Esophagus muscularis mucosa (tissue), 4 donors: Measurements from ENCODE around the gene SMIM31. TPM values are rescaled to one million over a fixed set of nuclear protein-coding genes. Genes with fewer than 3 reads are reported as not detected.

Experiments used
- DNase-seq: peaks from one replicate; pipeline ENCODE4 v3.0.0-alpha.2; 2017; ENCODE audit errors: extremely low spot score
- H3K27ac ChIP-seq, 4 donors: fragments of 200-600 bp; sonication (generic); replicated peaks in 1 of 4; 1 replicate in 3 of 4; 2 replicates in 1 of 4; pipeline ENCODE4 v1.5.1; 2016 to 2019; ENCODE audit warnings: mild to moderate bottlenecking in 1 of 4
- H3K27me3 ChIP-seq, 4 donors: fragments of 200-600 bp; sonication (generic); one replicate each; pipeline versions ENCODE4 v1.5.1 to v1.6.0; 2016 to 2019
- H3K36me3 ChIP-seq, 4 donors: fragments of 200-600 bp; sonication (generic); one replicate each; pipeline ENCODE4 v1.5.1; 2016 to 2019
- H3K4me1 ChIP-seq, 4 donors: fragments of 200-600 bp; sonication (generic); one replicate each; pipeline ENCODE4 v1.5.1; 2016 to 2019
- H3K4me3 ChIP-seq, 4 donors: fragments of 200-600 bp; sonication (generic); 1 replicate in 2 of 4; 2 replicates in 2 of 4; pipeline ENCODE4 v1.5.1; 2016 to 2019; ENCODE audit warnings: mild to moderate bottlenecking in 4 of 4, moderate library complexity in 1 of 4
- H3K9me3 ChIP-seq, 4 donors: fragments of 200-600 bp; sonication (generic); 1 replicate in 3 of 4; 2 replicates in 1 of 4; pipeline ENCODE4 v1.5.1; 2016 to 2019
- CTCF ChIP-seq, 3 experiments: fragments of 200-600 bp in 2 of 3; fragments of 450-650 bp in 1 of 3; sonication (generic) in 2 of 3; IDR thresholded peaks; one replicate each; pipeline ENCODE4 v1.5.1; 2017 to 2019; ENCODE audit warnings: antibody characterized with exemption in 3 of 3, mild to moderate bottlenecking in 2 of 3, moderate library complexity in 1 of 3
- EP300 ChIP-seq: sonication (generic); formaldehyde crosslinking; IDR thresholded peaks from one replicate; pipeline ENCODE4 v1.6.1; 2017; ENCODE audit warnings: antibody characterized with exemption
- POLR2A ChIP-seq: fragments of 450-650 bp; IDR thresholded peaks from one replicate; pipeline ENCODE4 v1.6.1; 2017; ENCODE audit warnings: antibody characterized with exemption, moderate library complexity, mild to moderate bottlenecking, low read depth
- POLR2AphosphoS5 ChIP-seq, 2 donors: sonication (generic); formaldehyde crosslinking; IDR thresholded peaks; one replicate each; pipeline ENCODE4 v1.6.1; 2017; ENCODE audit warnings: antibody characterized with exemption in 2 of 2
- WGBS: methylation state at CpG from one replicate; pipeline ENCODE4 v1.1.5; 2018; 5-methylcytosine and 5-hydroxymethylcytosine counted together
- intact Hi-C: fragments of 100-400 bp; cut with DNase I; formaldehyde crosslinking; loops from one replicate; pipeline ENCODE4 v1.15.1; 2023
- total RNA-seq, 4 donors: library from RNA; depleted of rRNA; stranded (reverse); fragments of >200 nt; gene quantifications; one replicate each; pipeline versions ENCODE4 v1.1.0 to v1.2.1, GENCODE V29; 2016

SMIM31 gene
- total RNA-seq, 4 donors from 2014 or later: not detected

- H3K4me3 ChIP-seq: no peak overlapping the region
- peaks cover 0 to 3% (median 0%) of the 10 kb centered on the region in 4 donors for H3K27me3 ChIP-seq
- no peaks in the 10 kb centered on the region for H3K9me3 ChIP-seq
- intact Hi-C loops: loop anchor here (10.0 kb wide), 1 partner anchor 324 kb away; no protein-coding TSS in a partner anchor
- TF ChIP-seq CTCF (IDR thresholded peaks at IDR 0.05): no peak
- TF ChIP-seq POLR2A: no peak
- TF ChIP-seq POLR2AphosphoS5 (IDR thresholded peaks at IDR 0.05): no peak
- TF ChIP-seq EP300: no peak
- no peaks in the 10 kb centered on the region for H3K36me3 ChIP-seq
- WGBS: 78% methylated on average over 5 of the region's 5 CpGs
- no peak for DNase-seq
- H3K27ac ChIP-seq: no peak overlapping the region
- H3K4me1 ChIP-seq: no peaks in the 10 kb centered on the region
These were observed 17.2 kb downstream of the SMIM31 start for GRCh38 chr4:164771088-164771487.

- DNase-seq: no peak
- Histone ChIP-seq H3K4me1 (no peaks in the 10 kb centered on the region), H3K4me3 (no peak overlapping the region), H3K9me3 (no peaks in the 10 kb centered on the region), H3K36me3 (no peaks in the 10 kb centered on the region), H3K27me3 (no peaks in the 10 kb centered on the region), H3K27ac (no peak overlapping the region)
- WGBS: 81% methylated on average over 7 of the region's 7 CpGs
- TF ChIP-seq POLR2A (no peak), POLR2AphosphoS5 (IDR thresholded peaks at IDR 0.05) (no peak), CTCF (IDR thresholded peaks at IDR 0.05) (no peak), EP300 (no peak)
- intact Hi-C loops: loop anchor here (10.0 kb wide), 1 partner anchor 323 kb away; no protein-coding TSS in a partner anchor
These were observed 18.1 kb downstream of the SMIM31 start for GRCh38 chr4:164772076-164772475.

- Histone ChIP-seq H3K27ac (no peak overlapping the region), H3K36me3 (no peaks in the 10 kb centered on the region), H3K4me3 (no peak overlapping the region), H3K4me1 (no peaks in the 10 kb centered on the region), H3K9me3 (no peaks in the 10 kb centered on the region), H3K27me3 (no peaks in the 10 kb centered on the region)
- no peak for DNase-seq
- TF ChIP-seq CTCF (IDR thresholded peaks at IDR 0.05): no peak
- no peak for TF ChIP-seq POLR2AphosphoS5 (IDR thresholded peaks at IDR 0.05)
- TF ChIP-seq POLR2A: no peak
- no peak for TF ChIP-seq EP300
- intact Hi-C loops: loop anchor here (10.0 kb wide), 1 partner anchor 316 kb away; no protein-coding TSS in a partner anchor
- 90% methylated on average over 7 of the region's 7 CpGs for WGBS
These were observed 25.1 kb downstream of the SMIM31 start for GRCh38 chr4:164779080-164779479.

- Histone ChIP-seq H3K4me3 (no peak overlapping the region), H3K36me3 (no peaks in the 10 kb centered on the region), H3K9me3 (no peaks in the 10 kb centered on the region), H3K4me1 (no peaks in the 10 kb centered on the region), H3K27me3 (no peaks in the 10 kb centered on the region), H3K27ac (no peak overlapping the region)
- 48% methylated on average over 7 of the region's 7 CpGs for WGBS
- intact Hi-C loops: loop anchor here (10.0 kb wide), 1 partner anchor 315 kb away; no protein-coding TSS in a partner anchor
- DNase-seq: no peak
- no peak for TF ChIP-seq POLR2A
- TF ChIP-seq EP300: no peak
- TF ChIP-seq POLR2AphosphoS5 (IDR thresholded peaks at IDR 0.05): no peak
- TF ChIP-seq CTCF (IDR thresholded peaks at IDR 0.05): peak; percentile 43 to 76 (median 49)
These were observed 25.9 kb downstream of the SMIM31 start for GRCh38 chr4:164779811-164780216.

GRCh38 chr4:164780839-164781238, 26.9 kb downstream of the SMIM31 start:
- no peaks in the 10 kb centered on the region for H3K4me1 ChIP-seq
- TF ChIP-seq EP300 (no peak), POLR2AphosphoS5 (IDR thresholded peaks at IDR 0.05) (no peak), CTCF (IDR thresholded peaks at IDR 0.05) (no peak), POLR2A (no peak)
- intact Hi-C loops: no loop called here
- H3K9me3 ChIP-seq: no peaks in the 10 kb centered on the region
- H3K4me3 ChIP-seq: no peak overlapping the region
- no peak overlapping the region for H3K27ac ChIP-seq
- H3K27me3 ChIP-seq: no peaks in the 10 kb centered on the region
- no peak for DNase-seq
- 94% methylated on average over 3 of the region's 3 CpGs for WGBS
- H3K36me3 ChIP-seq: no peaks in the 10 kb centered on the region
